Vagina (tissue), 2 donors: ENCODE data around the gene SHROOM4. TPM values are rescaled to one million over a fixed set of nuclear protein-coding genes. Genes with fewer than 3 reads are reported as not detected.

Source experiments
- DNase-seq, 2 donors: peaks; one replicate each; pipeline ENCODE4 v3.0.0-alpha.2; 2017; ENCODE audit errors: extremely low spot score in 2 of 2
- H3K27ac ChIP-seq: fragments of 200-600 bp; sonication (generic); one replicate; pipeline ENCODE4 v1.5.1; 2019
- H3K27me3 ChIP-seq: fragments of 200-600 bp; sonication (generic); one replicate; pipeline ENCODE4 v1.5.1; 2019
- H3K36me3 ChIP-seq, 2 donors: fragments of 200-600 bp; sonication (generic); one replicate each; pipeline ENCODE4 v1.5.1; 2017 to 2019
- H3K4me1 ChIP-seq: fragments of 200-600 bp; sonication (generic); one replicate; pipeline ENCODE4 v1.5.1; 2019
- H3K4me3 ChIP-seq, 2 donors: fragments of 200-600 bp; sonication (generic); 1 replicate in 1 of 2; 2 replicates in 1 of 2; pipeline ENCODE4 v1.5.1; 2016 to 2019
- H3K9me3 ChIP-seq: fragments of 200-600 bp; sonication (generic); one replicate; pipeline ENCODE4 v1.5.1; 2019
- POLR2A ChIP-seq, 2 donors: fragments of 450-650 bp; IDR thresholded peaks; one replicate each; pipeline ENCODE4 v1.6.1; 2017; ENCODE audit warnings: antibody characterized with exemption in 2 of 2, mild to moderate bottlenecking in 2 of 2, moderate library complexity in 2 of 2
- POLR2AphosphoS5 ChIP-seq, 2 donors: sonication (generic); formaldehyde crosslinking; IDR thresholded peaks; one replicate each; pipeline ENCODE4 v1.9.0; 2017; ENCODE audit warnings: antibody characterized with exemption in 2 of 2, mild to moderate bottlenecking in 2 of 2, low read depth in 1 of 2; ENCODE audit not compliant: insufficient read depth in 1 of 2
- intact Hi-C: fragments of 100-400 bp; cut with DNase I; formaldehyde crosslinking; loops from one replicate; pipeline ENCODE4 v1.15.1; 2023
- total RNA-seq: library from RNA; depleted of rRNA; stranded (reverse); fragments of >200 nt; gene quantifications from one replicate; pipeline ENCODE4 v1.2.3, GENCODE V29; 2016
- TF ChIP-seq, protein P1 (sequence below), 3 experiments: fragments of 450-650 bp in 2 of 3; fragments of 200-600 bp in 1 of 3; sonication (generic) in 1 of 3; IDR thresholded peaks; one replicate each; pipeline ENCODE4 v1.5.1; 2017 to 2019; ENCODE audit warnings: antibody characterized with exemption in 3 of 3, mild to moderate bottlenecking in 2 of 3, moderate library complexity in 2 of 3

Gene SHROOM4
- total RNA-seq, 1 donor from 2014 or later, result 10.1 TPM

DNA sequence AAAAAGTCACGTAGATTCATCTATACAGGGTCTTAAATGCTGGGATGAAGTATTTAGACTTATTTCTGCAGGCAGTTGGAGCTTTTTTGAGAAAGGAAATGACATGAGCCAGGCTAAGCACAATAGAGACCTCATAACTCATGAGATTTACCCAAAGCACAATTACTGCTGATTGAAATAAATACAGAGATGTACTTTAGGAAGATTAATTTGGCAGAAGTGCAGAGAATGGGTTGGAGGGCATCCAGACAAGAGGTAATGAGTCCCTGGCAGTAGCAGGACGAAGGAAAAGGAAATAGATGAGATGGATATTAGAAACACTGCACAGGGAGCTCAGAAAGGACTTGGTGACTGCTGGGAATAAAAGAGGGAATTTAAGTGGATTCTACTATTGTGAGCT is 129.1 kb downstream of the SHROOM4 start:
- Histone ChIP-seq H3K27me3 (no peaks in the 10 kb centered on the region), H3K36me3 (no peaks in the 10 kb centered on the region), H3K9me3 (no peaks in the 10 kb centered on the region), H3K27ac (no peak overlapping the region), H3K4me1 (no peaks in the 10 kb centered on the region), H3K4me3 (no peak overlapping the region)
- TF ChIP-seq, protein P1, sequence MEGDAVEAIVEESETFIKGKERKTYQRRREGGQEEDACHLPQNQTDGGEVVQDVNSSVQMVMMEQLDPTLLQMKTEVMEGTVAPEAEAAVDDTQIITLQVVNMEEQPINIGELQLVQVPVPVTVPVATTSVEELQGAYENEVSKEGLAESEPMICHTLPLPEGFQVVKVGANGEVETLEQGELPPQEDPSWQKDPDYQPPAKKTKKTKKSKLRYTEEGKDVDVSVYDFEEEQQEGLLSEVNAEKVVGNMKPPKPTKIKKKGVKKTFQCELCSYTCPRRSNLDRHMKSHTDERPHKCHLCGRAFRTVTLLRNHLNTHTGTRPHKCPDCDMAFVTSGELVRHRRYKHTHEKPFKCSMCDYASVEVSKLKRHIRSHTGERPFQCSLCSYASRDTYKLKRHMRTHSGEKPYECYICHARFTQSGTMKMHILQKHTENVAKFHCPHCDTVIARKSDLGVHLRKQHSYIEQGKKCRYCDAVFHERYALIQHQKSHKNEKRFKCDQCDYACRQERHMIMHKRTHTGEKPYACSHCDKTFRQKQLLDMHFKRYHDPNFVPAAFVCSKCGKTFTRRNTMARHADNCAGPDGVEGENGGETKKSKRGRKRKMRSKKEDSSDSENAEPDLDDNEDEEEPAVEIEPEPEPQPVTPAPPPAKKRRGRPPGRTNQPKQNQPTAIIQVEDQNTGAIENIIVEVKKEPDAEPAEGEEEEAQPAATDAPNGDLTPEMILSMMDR (IDR thresholded peaks at IDR 0.05), result no peak
- TF ChIP-seq POLR2AphosphoS5 (IDR thresholded peaks at IDR 0.05; ENCODE audit: insufficient read depth in 1 of 2, low read depth in 1 of 2) (no peak), POLR2A (IDR thresholded peaks at IDR 0.05) (no peak)
- no peak for DNase-seq
- intact Hi-C loops, result no loop called here

DNA sequence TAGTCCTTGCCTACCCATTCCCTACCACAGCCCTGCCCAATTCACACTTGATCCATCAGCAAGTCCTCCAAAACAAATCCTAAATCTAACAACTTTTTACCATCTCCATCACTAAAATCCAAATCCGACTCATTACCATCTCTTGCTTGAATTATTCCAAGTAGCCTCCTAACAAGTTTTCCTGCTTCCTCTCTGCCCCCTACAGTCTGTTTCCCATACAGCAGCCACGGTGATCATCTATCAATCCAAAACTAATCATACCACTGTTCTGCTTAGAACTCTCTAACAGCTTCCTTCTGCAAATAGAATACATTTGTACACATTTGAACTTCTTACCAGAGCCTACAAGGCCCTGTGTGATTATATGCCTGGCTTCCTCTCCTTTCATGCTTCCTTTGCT is 133.0 kb downstream of the SHROOM4 start:
- intact Hi-C loops, result no loop called here
- TF ChIP-seq POLR2AphosphoS5 (IDR thresholded peaks at IDR 0.05; ENCODE audit: insufficient read depth in 1 of 2, low read depth in 1 of 2), result no peak
- TF ChIP-seq, protein P1 (IDR thresholded peaks at IDR 0.05), result peak in 1 of 3 experiments; percentile 14
- TF ChIP-seq POLR2A (IDR thresholded peaks at IDR 0.05), result no peak
- no peak overlapping the region for H3K27ac ChIP-seq
- no peaks in the 10 kb centered on the region for H3K9me3 ChIP-seq
- H3K27me3 ChIP-seq, result no peaks in the 10 kb centered on the region
- no peaks in the 10 kb centered on the region for H3K4me1 ChIP-seq
- H3K36me3 ChIP-seq, result no peaks in the 10 kb centered on the region
- no peak overlapping the region for H3K4me3 ChIP-seq
- no peak for DNase-seq

DNA sequence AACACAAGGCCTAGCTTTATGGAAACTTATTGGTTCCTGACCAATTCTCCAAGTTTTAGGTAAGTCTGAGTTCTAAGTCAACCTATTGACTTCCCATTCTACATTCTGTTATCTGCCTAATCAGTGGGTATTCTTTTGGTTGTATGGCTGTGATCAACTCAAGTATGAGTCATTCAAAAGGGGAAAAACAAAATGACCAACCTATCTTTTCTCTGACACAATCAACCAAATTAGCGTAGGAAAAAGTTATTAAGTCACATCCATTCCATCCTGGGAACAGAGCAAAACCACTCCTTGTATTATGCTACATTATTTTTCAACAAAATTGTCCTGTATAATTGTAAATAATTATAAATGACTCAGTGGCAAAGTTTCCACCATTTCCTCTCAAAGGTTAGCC is 136.2 kb downstream of the SHROOM4 start:
- no peaks in the 10 kb centered on the region for H3K36me3 ChIP-seq
- DNase-seq, result no peak
- H3K4me3 ChIP-seq, result no peak overlapping the region
- TF ChIP-seq POLR2AphosphoS5 (IDR thresholded peaks at IDR 0.05; ENCODE audit: insufficient read depth in 1 of 2, low read depth in 1 of 2), result no peak
- no peak for TF ChIP-seq POLR2A (IDR thresholded peaks at IDR 0.05)
- TF ChIP-seq, protein P1 (IDR thresholded peaks at IDR 0.05), result no peak
- intact Hi-C loops, result no loop called here
- no peak overlapping the region for H3K27ac ChIP-seq
- H3K4me1 ChIP-seq, result no peaks in the 10 kb centered on the region
- H3K27me3 ChIP-seq, result no peaks in the 10 kb centered on the region
- no peaks in the 10 kb centered on the region for H3K9me3 ChIP-seq

DNA sequence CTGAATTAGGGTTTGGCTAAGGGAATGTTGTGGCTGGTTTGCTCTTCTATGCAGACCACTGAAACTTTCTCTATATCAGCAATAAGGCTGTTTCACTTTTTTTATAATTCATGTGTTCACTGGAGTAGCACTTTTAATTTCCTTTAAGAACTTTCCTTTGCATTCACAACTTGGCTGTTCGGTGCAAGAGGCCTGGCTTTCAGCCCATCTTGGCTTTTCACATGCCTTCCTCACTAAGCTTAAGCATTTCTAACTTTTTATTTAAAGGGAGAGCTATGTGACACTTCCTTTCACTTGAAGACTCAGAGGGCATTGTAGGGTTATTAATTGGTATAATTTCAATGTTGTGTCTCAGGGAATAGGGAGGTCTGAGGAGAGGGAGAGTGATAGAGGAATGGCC is 142.3 kb downstream of the SHROOM4 start:
- intact Hi-C loops, result no loop called here
- no peaks in the 10 kb centered on the region for H3K9me3 ChIP-seq
- H3K27me3 ChIP-seq, result no peaks in the 10 kb centered on the region

DNA sequence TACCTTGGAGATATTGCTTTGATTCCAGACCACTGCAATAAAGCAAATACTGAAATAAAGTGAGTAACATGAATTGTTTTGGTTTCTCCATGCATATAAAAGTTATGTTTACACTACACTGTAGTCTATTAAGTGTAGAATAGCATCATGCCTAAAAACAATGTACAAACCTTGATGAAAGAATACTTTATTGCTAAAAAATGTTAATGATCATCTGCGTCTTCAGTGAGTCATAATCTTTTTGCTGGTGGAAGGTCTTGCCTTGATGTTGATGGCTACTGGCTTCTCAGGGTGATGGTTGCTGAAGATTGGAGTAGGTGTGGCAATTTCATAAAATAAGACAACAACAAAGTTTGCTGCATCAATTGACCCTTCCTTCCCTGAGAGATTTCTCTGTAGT is 145.1 kb downstream of the SHROOM4 start:
- no peak for DNase-seq
- TF ChIP-seq POLR2AphosphoS5 (IDR thresholded peaks at IDR 0.05; ENCODE audit: insufficient read depth in 1 of 2, low read depth in 1 of 2) (no peak), POLR2A (IDR thresholded peaks at IDR 0.05) (no peak)
- TF ChIP-seq, protein P1 (IDR thresholded peaks at IDR 0.05), result no peak
- Histone ChIP-seq H3K4me1 (no peaks in the 10 kb centered on the region), H3K9me3 (no peaks in the 10 kb centered on the region), H3K4me3 (no peak overlapping the region), H3K27ac (no peak overlapping the region), H3K36me3 (no peaks in the 10 kb centered on the region), H3K27me3 (no peaks in the 10 kb centered on the region)
- intact Hi-C loops, result no loop called here

More for the DNA sequence above, 142.3 kb downstream of the SHROOM4 start:
- TF ChIP-seq POLR2AphosphoS5 (IDR thresholded peaks at IDR 0.05; ENCODE audit: insufficient read depth in 1 of 2, low read depth in 1 of 2), result no peak
- no peak for TF ChIP-seq POLR2A (IDR thresholded peaks at IDR 0.05)
- TF ChIP-seq, protein P1 (IDR thresholded peaks at IDR 0.05), result no peak
- H3K27ac ChIP-seq, result no peak overlapping the region
- H3K36me3 ChIP-seq, result no peaks in the 10 kb centered on the region
- H3K4me3 ChIP-seq, result no peak overlapping the region
- no peak for DNase-seq
- no peaks in the 10 kb centered on the region for H3K4me1 ChIP-seq
